ENCODE results near the gene PTPN21. TPM values are rescaled to one million over a fixed set of nuclear protein-coding genes. Genes with fewer than 3 reads are reported as not detected.

The PTPN21 gene
- polyA plus RNA-seq, 3 donors: not detected

DNA sequence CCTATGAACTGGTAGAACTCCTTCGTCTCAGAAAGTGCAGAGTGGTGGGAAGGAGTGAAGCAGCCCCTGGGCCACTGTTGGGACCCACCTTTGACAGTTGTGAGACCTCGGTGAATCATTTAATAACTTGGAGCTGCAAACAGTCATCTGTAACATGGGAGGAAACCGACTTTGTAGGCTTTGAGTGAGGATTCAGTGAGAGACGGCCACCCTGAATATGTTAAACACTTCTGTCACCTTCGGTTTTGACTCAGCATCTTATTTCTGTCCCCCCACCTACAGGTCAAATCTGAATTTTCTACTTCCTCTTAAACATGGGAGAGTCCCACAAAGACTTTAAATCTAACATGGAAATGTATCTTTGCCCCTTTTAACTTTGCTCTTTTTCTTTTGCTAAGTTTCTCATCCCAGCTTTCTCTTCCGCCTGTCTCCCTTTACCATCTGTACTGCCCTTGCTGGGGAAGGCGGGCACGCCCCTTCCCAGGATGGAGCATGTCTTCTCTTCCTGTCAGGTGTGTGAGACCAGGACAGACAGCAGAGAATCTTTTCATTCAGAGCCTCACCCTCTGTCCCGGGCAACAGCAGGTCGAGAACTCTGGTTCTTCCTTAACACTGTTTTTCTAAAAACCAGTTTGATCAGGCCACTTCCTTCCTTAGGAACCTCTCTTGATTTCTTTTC, 45.1 kb upstream of the PTPN21 start:
- H3K27me3 ChIP-seq (ENCODE audit: control insufficient read depth in 2 of 2, insufficient read depth in 2 of 2, low read length in 2 of 2): no peaks in the 10 kb centered on the region
- Mint-ChIP-seq H3K27me3 (ENCODE audit: low read depth in 3 of 3) (no peaks in the 10 kb centered on the region), H3K27ac (peak overlapping the region in 4 of 7 donors; percentile 3 to 44 (median 18)), H3K36me3 (peaks cover 78 to 86% of the 10 kb centered on the region in 2 donors), H3K9me3 (no peaks in the 10 kb centered on the region), H3K4me3 (no peak overlapping the region), H3K4me1 (peaks cover 3% of the 10 kb centered on the region)
- TF ChIP-seq, protein P1, sequence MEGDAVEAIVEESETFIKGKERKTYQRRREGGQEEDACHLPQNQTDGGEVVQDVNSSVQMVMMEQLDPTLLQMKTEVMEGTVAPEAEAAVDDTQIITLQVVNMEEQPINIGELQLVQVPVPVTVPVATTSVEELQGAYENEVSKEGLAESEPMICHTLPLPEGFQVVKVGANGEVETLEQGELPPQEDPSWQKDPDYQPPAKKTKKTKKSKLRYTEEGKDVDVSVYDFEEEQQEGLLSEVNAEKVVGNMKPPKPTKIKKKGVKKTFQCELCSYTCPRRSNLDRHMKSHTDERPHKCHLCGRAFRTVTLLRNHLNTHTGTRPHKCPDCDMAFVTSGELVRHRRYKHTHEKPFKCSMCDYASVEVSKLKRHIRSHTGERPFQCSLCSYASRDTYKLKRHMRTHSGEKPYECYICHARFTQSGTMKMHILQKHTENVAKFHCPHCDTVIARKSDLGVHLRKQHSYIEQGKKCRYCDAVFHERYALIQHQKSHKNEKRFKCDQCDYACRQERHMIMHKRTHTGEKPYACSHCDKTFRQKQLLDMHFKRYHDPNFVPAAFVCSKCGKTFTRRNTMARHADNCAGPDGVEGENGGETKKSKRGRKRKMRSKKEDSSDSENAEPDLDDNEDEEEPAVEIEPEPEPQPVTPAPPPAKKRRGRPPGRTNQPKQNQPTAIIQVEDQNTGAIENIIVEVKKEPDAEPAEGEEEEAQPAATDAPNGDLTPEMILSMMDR (IDR thresholded peaks at IDR 0.05): no peak
- peaks cover 64 to 99% of the 10 kb centered on the region in 2 donors for H3K36me3 ChIP-seq (replicated peaks in 1 of 2; ENCODE audit: control insufficient read depth in 1 of 2, insufficient read depth in 2 of 2, low read length in 2 of 2)
- intact Hi-C loops (cut with micrococcal nuclease): no loop called here
- DNase-seq: no peak
- H3K27ac ChIP-seq (ENCODE audit: low read depth in 1 of 2, low read length in 2 of 2): no peak overlapping the region
- 95% methylated on average over 6 of the region's 10 CpGs for WGBS (ENCODE audit: insufficient coverage)
- no peaks in the 10 kb centered on the region for H4K20me1 ChIP-seq (ENCODE audit: insufficient read depth, low read length)
- no peak overlapping the region for H3K4me3 ChIP-seq (replicated peaks in 1 of 3; ENCODE audit: low read depth in 2 of 3, low read length in 3 of 3)
- H3K79me2 ChIP-seq (ENCODE audit: insufficient read depth, low read length): no peaks in the 10 kb centered on the region
- H3K4me1 ChIP-seq (ENCODE audit: control insufficient read depth in 1 of 2, insufficient read depth in 2 of 2, low read length in 2 of 2): no peaks in the 10 kb centered on the region
- no peak overlapping the region for H3K9ac ChIP-seq (ENCODE audit: insufficient read depth, low read length, poor library complexity, severe bottlenecking)
- H2AFZ ChIP-seq (ENCODE audit: insufficient read depth, low read depth, low read length, poor library complexity, severe bottlenecking): no peak overlapping the region
- H3K9me3 ChIP-seq (replicated peaks in 1 of 2; ENCODE audit: control insufficient read depth in 1 of 2, insufficient read depth in 1 of 2, low read length in 2 of 2): no peaks in the 10 kb centered on the region
- H3K4me2 ChIP-seq (replicated peaks; ENCODE audit: extremely low read depth, low read length, poor library complexity, severe bottlenecking): no peak overlapping the region

DNA sequence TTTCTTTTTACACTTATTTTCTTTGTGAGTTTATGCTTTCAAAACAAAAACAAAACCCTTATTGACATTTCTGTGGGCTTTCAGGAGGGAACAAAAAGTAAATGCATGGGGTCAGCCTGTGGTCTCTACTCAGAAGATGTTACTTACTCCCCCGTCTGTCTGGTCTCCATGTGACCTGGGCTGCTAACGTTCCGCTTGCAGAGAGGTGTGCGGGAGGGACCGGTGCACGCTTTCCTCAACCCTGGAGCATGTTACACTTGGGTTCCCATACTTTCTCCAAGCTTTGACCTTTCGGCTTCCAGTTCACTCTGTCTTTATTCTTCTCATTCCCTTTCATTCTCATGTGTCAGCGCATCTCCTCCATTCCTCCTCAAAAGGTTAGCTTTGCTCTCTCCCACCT, 44.5 kb upstream of the PTPN21 start:
- Mint-ChIP-seq H3K4me1 (peaks cover 3% of the 10 kb centered on the region), H3K27ac (peak overlapping the region in 3 of 7 donors; percentile 3 to 44 (median 30)), H3K4me3 (no peak overlapping the region), H3K36me3 (peaks cover 75 to 83% of the 10 kb centered on the region in 2 donors), H3K27me3 (ENCODE audit: low read depth in 3 of 3) (no peaks in the 10 kb centered on the region), H3K9me3 (no peaks in the 10 kb centered on the region)
- Histone ChIP-seq H4K20me1 (ENCODE audit: insufficient read depth, low read length) (no peaks in the 10 kb centered on the region), H3K79me2 (ENCODE audit: insufficient read depth, low read length) (no peaks in the 10 kb centered on the region), H3K4me3 (replicated peaks in 1 of 3; ENCODE audit: low read depth in 2 of 3, low read length in 3 of 3) (no peak overlapping the region), H3K27ac (ENCODE audit: low read depth in 1 of 2, low read length in 2 of 2) (no peak overlapping the region), H3K27me3 (ENCODE audit: control insufficient read depth in 2 of 2, insufficient read depth in 2 of 2, low read length in 2 of 2) (no peaks in the 10 kb centered on the region), H2AFZ (ENCODE audit: insufficient read depth, low read depth, low read length, poor library complexity, severe bottlenecking) (no peak overlapping the region), H3K9ac (ENCODE audit: insufficient read depth, low read length, poor library complexity, severe bottlenecking) (no peak overlapping the region), H3K4me1 (ENCODE audit: control insufficient read depth in 1 of 2, insufficient read depth in 2 of 2, low read length in 2 of 2) (no peaks in the 10 kb centered on the region), H3K4me2 (replicated peaks; ENCODE audit: extremely low read depth, low read length, poor library complexity, severe bottlenecking) (no peak overlapping the region), H3K36me3 (replicated peaks in 1 of 2; ENCODE audit: control insufficient read depth in 1 of 2, insufficient read depth in 2 of 2, low read length in 2 of 2) (peaks cover 63 to 99% of the 10 kb centered on the region in 2 donors), H3K9me3 (replicated peaks in 1 of 2; ENCODE audit: control insufficient read depth in 1 of 2, insufficient read depth in 1 of 2, low read length in 2 of 2) (no peaks in the 10 kb centered on the region)
- WGBS (ENCODE audit: insufficient coverage): 97% methylated on average over 8 of the region's 8 CpGs
- DNase-seq: no peak
- TF ChIP-seq, protein P1 (IDR thresholded peaks at IDR 0.05): no peak
- intact Hi-C loops (cut with micrococcal nuclease): no loop called here
